NCI-H446 (cell line): ENCODE measurements around the gene FKBP11.

Experiments used
- DNase-seq, 2 experiments: peaks; one replicate each; lab custom pipeline; 2025; lab: John Stamatoyannopoulos, UW

FKBP11 gene

DNA sequence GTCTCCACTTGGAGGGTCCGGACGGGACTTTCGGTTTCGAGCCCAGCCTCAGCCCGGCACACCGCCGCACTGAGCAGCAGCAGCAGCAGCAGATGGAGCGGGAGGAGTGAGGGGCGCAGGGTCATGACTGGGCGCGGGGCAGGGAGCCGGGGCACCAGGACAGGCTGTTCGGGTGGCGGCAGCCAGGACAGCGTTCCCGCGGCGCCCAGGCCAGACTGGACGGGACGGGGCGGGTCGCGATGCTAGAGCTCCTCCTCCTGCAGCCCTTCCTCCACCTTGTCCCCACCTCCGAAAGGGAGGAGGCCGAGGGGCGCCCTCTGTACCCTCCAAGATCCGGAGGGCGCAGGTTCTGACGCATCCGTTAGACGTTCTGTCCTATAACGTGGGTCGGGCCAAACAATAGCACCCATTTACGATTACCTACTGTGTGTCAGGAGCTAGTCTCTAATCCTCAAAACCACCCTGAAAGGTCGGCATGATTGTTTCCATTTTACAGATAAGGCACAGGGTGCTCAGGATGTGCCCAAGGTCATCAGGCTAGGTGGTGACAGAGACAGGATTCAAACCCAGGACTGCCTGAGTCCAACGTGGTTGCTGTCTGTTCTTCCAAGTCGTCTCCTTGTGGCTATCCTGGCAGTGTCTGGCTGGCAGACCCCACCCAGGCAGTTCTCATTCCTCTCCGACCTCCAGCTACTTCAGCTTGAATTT is at the start of gene FKBP11:
Gene FKBP11, minus strand, starts transcription at position 189 of the 708 bp plus-strand sequence. Its CDS starts 64 bp downstream, at position 125.
- no peak for DNase-seq

DNA sequence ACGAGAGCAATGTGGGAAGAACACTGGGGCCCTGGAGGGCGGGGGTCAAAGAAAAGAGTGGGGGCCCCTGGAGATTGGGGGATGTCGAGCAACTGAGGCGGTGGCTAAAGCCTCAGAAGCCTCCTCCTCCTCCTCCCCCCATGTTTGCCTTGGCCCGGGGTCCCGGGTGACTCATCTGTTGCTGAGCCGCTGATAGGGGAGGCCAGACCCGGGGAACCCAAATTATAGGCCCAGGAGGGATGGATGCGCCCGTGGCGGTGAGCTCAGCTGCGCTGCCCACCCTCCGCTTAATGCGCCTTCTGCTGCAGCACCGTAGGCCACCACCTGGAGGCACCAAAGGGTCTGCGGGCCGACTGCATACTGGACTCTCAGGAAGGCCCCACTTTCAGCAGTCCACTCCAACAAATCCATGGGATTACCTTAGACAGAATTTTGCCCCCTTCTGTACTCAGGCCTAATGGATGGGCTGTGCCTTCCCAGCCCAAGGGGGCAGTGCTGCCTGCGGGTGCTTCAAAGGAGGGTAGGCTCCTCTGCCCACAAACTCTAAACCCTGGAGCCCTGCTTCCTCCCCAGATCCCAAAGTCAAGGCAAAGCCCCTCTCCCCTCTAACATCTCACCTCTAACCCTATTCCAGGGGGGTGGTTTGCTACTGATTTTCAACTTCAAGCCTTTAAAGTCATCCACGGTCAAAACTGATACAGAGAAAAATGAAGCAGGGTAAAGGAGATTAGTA is 48.8 kb upstream of the FKBP11 start:
- no peak for DNase-seq

DNA sequence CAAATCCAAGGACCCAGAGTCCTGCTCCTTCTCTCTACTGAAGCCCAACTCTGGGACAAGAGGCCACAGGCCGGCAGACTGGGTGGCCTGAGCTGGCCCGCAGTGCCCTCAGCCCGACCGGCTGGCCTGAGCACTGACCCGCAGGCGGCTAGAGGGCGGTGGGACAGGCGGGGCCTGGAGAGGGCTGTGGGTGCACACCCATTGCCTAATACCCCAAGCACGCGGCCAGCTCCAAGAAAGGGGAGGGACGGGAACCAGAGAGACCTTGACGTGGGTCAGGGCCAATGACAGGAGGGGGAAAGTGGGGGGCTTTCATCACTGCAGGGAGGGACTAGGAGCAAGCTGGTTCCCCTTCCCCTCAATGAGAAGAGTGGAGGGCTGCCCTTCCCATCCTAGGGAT is 48.2 kb upstream of the FKBP11 start:
- DNase-seq, result no peak

DNA sequence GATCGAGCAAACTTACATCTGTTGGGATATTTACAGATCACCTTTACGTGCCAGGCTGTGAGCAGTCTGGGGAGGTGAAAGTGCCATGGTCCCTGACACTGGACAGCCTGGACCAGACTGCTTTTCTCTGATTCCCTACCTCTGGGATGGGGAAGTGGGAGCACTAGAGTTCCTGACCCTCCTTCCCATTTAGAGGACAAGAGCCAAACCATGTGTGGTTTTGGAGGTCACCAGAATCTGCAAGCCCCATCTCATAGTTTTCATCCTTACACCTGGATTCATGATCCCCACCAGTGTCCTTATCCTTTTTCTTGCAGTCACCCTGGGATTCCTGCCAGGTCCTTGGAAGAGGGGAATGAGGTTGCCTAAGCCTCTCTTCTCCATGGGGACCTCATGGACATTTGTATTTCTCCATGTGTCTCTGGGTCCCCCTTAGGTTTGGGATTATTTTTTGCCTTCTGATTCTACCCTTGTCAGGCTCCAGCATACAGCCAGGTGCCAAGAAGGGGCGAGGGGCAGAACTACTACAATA is 47.7 kb upstream of the FKBP11 start:
- no peak for DNase-seq

DNA sequence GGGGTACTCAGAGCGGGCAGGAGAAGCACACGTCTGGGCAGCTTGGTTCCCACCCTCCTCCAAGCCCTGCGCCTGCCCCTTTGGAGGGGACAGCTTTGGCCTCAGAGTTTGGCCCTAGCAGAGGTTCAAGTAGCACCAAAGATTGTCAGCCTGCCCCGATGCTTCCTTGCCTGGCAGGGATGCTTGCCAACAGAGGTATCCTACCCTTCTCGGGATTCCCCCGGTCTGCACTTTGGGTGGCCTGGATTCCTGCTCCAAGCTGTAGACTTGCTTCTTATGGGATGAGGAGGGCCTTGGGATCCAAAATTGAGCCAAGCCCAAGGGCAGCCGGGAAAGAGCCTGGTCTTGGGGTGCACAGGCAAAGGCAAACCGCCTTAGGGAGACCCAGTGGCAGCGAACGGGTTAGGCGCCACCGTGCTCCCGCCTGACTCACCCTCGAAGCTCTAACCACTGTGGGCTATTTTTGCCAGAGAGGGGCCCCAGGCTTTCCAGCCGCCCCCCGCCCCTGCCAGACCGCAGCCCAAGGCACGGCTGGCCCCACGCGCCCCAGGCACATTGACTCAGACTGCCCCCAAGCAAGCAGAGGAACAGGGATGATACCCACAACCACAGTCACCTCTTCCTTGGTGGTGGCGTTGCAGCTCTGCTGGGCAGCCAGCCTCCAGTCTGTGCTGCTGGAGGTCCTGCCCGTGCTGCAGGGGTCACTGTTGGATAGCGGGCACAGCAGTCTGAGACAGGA is 47.1 kb upstream of the FKBP11 start:
- DNase-seq, result no peak

DNA sequence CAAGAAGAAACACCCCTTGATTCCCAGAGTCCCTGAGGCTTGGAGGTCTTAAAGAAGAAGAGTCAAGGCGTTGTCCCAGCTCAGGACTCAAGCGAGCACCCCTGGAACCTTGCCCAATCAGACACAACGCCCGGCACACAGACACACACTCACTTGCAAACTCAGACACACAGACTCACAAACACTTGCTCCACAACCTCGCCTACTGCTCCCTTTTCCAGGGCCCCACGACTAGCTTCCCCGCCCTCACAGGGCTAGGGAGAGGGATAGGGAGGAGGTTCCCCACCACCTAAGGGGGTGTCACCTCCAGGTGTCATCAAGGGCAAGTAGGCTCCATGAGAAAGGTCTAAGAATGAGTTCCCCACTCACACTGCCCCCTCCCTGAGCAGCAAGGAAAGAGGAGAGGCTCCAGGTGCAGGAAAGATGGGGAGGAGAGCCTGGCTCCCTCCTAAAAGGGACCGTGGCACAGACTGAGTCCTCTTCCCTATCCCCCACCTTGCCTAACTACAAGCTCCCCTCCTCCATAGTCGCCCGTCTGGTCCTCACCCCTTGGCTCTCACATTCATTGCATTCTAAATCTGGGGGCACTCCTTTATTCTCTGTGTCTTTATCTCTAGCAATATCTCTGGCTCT is 45.5 kb upstream of the FKBP11 start:
- DNase-seq, result no peak

DNA sequence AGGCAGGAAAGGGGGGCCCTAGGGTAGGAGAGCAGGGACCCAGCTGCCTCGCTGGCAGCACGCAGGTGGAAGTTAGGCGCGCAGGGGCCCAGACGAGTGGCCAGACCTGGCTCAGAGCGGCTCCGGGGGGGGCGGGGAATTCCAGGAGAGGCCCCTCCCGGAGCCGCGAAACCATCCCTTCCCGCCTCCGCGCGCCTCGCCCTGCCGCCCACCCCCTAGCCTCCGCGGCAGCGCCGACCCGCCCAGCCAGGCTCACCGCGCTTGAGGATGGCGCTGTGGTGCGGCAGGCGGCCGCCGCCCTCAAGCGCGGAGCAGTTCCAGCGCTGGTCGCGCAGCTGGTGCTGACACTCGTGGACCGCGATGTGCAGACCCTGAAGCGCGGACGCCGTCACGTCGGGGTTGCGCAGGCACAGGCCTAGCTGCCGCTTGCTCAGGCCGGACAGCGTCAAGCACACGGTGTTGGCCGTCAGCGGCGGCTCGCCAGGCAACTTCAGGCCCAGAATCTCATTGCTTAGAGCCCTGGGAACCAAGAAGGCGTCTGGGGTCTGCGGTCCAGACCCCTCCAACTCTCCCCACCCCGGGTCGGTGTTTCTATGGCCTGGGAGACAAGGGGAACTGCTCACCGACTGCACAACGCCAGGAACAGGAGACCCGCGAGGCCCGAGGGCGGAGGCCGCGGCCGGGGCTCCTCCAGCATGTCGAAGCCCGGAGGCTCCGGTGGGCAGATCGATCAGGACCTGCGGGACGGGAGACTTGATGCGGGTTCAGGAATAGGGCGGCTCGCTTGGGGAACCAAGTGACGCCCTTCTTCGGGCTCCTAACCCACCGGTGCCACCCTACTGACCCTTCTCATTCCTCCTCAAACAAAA is 44.8 kb upstream of the FKBP11 start:
- DNase-seq, result no peak

DNA sequence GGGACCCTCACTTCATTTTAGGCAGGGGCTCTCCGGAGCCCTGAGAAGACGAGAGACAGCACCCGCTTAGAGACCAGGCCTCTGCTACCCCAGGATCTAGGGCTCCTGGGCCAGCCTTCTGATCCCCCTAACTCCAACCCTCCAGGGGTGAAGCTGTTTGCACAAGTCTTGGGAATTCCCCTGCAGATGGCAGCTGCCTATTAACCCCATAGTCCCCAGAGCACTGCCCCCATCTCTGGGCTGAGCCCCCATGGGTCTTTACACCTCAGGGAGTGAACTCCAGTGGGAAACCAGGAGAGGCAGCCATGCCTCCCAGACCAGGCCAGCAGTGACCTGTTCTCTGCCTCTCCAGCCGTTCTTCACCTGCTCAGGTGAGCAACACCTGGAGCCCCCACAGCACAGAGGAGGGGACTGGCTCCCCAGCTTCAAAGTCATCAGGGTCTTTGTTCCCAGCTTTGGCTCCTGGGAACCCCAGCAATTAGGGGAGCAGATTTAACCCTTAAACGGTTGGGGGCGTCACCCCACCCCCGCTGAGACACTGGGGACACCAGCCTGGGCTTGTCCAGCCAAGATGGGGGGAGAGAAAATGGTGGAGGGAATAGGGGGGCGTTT is 44.0 kb upstream of the FKBP11 start:
- no peak for DNase-seq

DNA sequence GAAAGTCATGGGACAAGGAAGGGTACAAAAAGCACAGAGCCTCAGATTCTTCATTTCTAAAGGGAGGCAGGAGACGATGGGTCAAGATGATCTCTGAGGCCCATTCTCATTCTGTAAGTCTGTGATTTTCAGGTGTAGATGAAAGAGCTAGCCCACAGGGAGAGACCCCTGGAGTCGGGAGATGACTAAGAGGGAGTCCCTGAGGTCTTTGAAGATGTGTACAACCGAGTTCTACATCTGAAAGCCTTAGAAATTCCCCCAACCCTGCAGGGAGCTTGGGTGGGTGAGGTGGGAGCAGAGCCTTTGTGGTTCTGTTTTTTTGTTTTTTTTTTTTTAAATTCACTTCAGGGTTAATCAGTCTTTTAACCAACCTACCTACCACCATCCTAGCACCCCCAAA is 43.2 kb upstream of the FKBP11 start:
- no peak for DNase-seq

DNA sequence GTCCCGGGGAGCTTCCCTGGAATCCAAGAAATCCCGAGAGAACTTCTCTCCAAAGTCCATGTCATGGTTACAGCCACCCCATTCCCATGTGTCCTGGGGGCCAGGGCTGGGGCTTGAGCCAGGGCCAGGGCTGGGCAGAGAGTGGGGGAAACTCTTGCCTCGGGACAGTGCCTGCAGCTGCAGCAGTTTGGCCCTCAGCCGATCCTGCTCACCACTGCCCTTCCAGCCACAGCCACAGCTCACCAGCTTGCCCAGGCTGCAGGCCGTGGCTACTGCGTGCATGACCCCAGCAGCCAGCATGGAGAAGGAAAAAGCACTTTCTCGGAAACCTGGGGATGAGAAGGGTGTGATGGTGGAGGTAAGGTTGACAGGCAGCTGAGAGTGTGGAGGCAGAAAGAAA is 42.7 kb upstream of the FKBP11 start:
- DNase-seq, result no peak

DNA sequence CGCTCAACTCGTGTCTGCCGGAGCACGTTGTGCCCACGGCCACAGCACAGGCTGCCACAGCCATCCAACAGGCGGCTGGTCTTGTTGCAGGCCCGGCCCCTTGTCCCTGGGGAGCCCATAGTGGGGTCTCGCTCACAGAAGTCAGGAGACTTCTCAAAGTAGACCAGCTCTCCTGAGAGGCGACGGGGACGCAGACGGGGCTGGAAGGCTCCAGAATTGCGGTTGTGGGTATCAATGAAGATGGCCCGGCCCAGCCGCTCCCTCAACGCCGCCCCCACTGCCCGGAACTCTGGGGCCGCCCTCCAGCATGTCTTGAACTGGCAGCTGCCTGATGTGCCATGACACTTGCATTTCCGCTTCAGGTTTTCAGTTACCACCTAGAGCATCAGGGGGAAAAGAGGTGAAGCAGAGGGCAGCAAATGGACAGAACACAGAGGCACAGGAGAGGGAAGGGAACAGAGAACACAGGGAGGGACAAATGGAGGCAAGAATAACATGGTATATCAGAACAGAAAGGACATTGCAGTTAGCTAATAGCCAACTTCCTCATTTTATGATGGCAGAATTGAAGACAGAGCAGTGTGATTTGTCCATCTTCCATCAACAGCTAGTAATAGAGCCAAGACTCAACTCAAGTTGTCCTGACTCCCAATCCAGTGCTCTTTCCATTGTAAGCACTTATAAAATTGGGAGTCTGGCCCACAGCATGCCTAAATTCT is 41.0 kb upstream of the FKBP11 start:
- DNase-seq, result no peak

DNA sequence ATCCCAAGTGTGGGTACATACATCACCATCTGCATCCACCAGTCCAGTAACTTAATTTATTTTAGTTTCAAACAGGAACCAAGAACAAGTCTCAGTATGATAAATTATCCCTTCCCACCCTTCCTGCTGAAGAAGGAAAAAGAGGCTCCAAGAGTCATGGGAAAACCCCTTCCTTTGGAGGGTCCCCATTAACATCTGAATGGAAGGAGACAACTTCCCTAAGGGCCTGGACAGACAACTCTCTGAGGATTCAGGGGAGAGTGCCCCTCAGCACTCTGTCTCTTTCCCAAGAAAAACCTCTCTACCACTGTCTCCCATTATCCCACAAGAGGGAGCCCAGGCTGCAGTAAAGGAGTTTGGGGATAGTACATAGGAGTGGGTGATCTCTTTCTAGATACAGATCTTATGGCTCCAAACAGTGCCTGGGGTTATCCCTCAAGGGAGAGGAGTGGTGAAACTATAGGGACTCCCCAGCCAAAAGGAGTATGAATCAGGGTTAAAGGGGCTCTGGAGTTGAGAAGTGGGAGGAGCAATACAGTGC is 40.1 kb upstream of the FKBP11 start:
- DNase-seq, result no peak

DNA sequence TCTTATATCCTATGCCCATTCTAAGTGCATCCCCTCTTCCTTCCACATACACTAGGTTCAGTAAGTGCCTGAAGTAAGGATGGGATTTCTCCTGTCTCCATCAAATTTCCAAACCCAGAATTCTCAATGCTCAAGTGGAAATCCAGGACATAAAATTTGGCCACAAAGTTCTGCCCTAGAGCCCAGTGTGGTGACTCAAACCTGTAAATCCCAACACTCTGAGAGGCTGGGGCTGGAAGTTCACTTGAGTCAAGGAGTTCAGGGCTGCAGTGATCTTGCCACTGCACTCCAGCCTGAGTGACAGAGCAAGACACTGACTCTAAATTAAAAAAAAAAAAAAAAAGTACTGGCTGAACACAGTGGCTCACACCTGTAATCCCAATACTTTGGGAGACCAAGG is 36.5 kb upstream of the FKBP11 start:
- DNase-seq, result no peak

DNA sequence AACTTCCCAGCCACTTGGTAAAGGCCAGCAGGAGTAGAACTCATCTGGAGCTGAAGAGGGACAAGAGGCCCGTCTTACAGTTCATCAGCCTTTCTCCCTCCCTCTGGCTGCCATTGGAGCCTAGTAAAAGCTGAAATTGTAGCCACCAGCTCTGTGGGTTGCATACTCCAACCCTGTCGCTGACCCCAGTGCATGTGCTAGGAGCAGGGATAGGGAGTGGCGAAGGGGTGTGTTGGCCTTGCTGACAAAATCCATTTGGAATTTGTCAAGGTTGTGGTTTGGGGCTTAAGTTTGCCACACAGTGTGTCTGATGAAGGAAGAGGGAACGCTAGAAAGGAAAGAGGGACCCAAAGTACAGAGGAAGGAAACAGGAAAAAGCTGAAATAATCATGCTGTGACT is 36.0 kb upstream of the FKBP11 start:
- no peak for DNase-seq

DNA sequence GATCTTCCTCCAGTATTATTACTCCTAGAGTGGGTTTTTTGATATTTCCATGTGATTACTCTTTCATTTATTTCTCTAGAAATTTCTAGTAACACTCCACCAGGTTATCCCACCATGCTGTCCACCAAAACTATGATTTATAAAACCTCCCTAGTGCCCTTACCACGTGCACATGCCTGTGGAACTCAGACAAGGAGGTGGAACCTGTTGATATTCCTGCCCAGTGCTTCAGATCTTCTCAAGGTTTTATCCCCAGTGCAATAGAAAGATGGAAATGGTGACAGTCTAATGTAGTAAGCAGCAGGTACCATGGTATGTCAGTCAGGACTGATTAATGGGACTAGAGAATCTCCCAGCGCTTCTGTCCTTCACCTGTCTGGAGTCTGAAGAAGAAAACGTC is 35.5 kb upstream of the FKBP11 start:
- no peak for DNase-seq

DNA sequence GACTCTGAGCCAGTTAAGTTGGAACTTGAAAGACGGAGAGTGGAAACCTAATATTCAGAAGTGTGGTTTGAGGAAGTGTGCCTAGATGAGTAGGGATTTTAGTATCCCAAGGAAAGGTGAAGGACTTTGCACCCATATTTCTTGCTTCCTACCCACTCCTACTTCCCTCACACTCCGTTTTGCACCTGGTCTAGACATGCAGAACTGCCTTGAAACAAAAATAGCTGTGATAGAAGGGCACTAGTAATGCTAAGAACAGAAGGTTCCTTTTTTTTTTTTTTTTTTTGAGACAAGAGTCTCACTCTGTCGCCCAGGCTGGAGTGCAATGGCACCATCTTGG is 32.7 kb upstream of the FKBP11 start:
- DNase-seq, result no peak

DNA sequence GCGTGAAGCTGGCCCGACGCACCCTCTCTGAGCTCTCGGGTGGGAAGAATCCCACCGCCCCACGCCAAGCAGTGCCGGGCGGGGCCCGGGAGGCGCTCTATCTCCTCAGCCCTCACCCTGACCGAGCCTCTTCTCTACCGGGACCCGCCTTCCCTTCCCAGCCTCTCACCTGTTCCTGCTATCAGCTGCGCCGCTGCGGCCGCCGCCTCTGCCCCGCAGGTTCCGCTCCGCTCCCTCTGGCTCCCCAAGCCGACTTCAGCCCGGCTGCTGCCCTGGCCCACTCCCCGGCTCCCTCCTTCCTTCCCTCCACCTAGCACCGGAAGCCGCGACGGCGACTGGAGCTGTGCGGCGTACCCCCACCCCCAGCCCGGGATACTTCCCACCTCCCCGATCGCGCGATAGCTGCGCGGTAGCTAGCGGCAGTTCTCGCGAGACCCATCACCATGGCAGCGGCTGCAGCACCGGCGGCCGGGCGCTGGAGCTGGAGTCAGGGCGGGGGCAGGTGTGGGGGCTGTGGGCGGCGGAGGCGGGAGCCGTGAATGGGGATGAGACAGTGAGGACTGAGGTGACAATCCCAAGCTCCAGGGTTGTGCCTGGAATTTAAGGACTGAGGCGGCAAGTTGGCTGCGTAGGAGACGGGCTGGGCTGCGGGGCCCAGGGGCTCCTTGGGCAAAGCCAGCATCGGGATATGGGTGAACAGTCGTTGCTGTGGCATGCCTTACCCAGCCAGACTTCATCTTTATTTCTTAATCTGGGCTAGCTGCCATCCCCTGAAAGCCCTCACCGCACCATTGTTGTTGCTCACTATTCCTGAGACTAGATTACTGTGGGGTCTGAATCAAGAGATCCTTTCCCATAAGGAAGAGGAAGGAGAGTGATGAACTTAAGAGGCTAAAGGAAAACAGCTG is 32.1 kb upstream of the FKBP11 start, which contains the start of gene ARF3:
Gene ARF3, minus strand, starts transcription at position 347 of the 908 bp plus-strand sequence. CDS start 16,392 bp downstream, outside the sequence.
- peak; percentile 87 to 95 for DNase-seq

DNA sequence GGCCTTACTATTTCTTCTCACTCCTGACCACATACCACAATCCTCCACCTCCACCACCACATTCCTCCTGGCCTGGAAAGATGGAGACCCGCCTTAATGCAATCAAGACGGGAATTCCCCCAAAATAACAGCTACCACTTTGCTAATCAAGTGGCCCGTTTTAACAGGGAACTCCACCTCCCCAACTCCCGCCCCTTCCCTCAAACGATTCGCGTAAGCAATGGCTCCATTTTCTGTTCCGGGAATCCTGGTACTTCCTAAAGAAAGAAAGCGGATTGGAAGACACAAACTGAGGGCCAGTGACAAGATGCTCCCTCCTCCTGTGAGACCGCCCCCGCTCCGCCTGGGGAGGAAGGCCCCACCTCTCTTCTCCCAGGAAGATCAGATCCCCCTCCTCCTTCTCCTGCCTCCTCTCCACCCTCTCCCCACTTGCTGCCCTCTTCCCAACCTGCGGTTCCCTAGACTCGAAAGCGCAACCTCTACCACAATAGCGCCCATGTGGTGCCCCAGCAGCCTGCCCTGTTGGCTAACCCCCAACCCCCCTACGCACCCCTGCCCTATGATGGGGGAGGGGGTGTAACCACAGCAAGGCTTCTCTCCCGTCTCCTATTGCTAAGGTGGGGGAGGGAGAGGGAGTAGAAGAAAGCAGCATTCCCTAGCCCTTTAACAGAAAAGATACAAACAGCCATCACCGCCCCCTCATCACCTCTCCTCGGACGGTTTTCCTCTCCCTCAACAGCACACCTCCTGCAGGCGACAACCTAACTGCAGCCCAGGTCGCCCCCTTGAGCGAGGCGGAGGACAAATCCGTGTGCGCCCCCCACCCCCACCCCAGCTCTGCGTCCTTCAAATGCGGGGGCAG is 31.2 kb upstream of the FKBP11 start:
- DNase-seq, result peak; percentile 90 to 92
